SIG-M5 (cell line): ENCODE measurements around the gene SLCO2A1.

ENCODE experiments used
- DNase-seq: peaks from one replicate; lab custom pipeline; 2025; lab: John Stamatoyannopoulos, UW

The SLCO2A1 gene

GRCh38 chr3:134034005-134034785, 4.5 kb upstream of the SLCO2A1 start:
- no peak for DNase-seq

GRCh38 chr3:134033315-134033996, 3.7 kb upstream of the SLCO2A1 start:
- no peak for DNase-seq

GRCh38 chr3:134031348-134031915, 1.7 kb upstream of the SLCO2A1 start:
- DNase-seq, result no peak

GRCh38 chr3:134030379-134031347, 938 bp upstream of the SLCO2A1 start:
- DNase-seq, result no peak

- no peak for DNase-seq
Measured at GRCh38 chr3:134029256-134029733, 430 bp downstream of the SLCO2A1 start.

- no peak for DNase-seq
Measured at GRCh38 chr3:134028486-134029255, 1.1 kb downstream of the SLCO2A1 start.

- DNase-seq, result no peak
Measured at GRCh38 chr3:134027631-134028030, 2.1 kb downstream of the SLCO2A1 start.

GRCh38 chr3:134020135-134020680, 9.5 kb downstream of the SLCO2A1 start:
- no peak for DNase-seq

- no peak for DNase-seq
Measured at GRCh38 chr3:134018850-134019249, 10.9 kb downstream of the SLCO2A1 start.

GRCh38 chr3:134018406-134018805, 11.3 kb downstream of the SLCO2A1 start:
- no peak for DNase-seq

GRCh38 chr3:134017490-134017889, 12.2 kb downstream of the SLCO2A1 start:
- DNase-seq, result no peak

- no peak for DNase-seq
Measured at GRCh38 chr3:134014270-134014669, 15.5 kb downstream of the SLCO2A1 start.

GRCh38 chr3:134013280-134013679, 16.4 kb downstream of the SLCO2A1 start:
- DNase-seq, result no peak

- DNase-seq, result no peak
Measured at GRCh38 chr3:134009345-134010000, 20.3 kb downstream of the SLCO2A1 start.

GRCh38 chr3:134008630-134009156, 21.0 kb downstream of the SLCO2A1 start:
- no peak for DNase-seq

- no peak for DNase-seq
Measured at GRCh38 chr3:134007819-134008218, 21.9 kb downstream of the SLCO2A1 start.

- DNase-seq, result no peak
Measured at GRCh38 chr3:134004841-134005240, 24.9 kb downstream of the SLCO2A1 start.

GRCh38 chr3:134003066-134003465, 26.7 kb downstream of the SLCO2A1 start:
- DNase-seq, result no peak

GRCh38 chr3:134002306-134002705, 27.4 kb downstream of the SLCO2A1 start:
- DNase-seq, result no peak

- no peak for DNase-seq
Measured at GRCh38 chr3:134001251-134001650, 28.5 kb downstream of the SLCO2A1 start.
